HG02642 (cell line): ENCODE results near the gene LDB2.

Source experiments
- ATAC-seq: cut with Tn5 transposase; IDR thresholded peaks from one replicate; pipeline ENCODE4 v1.9.1; 2021; ENCODE audit warnings: mild to moderate bottlenecking; ENCODE audit not compliant: unreplicated experiment, poor library complexity

The LDB2 gene

GRCh38 chr4:16809064-16809463, 89.4 kb downstream of the LDB2 start:
- no peak for ATAC-seq

- no peak for ATAC-seq
These were observed 91.1 kb downstream of the LDB2 start for GRCh38 chr4:16807355-16807754.

GRCh38 chr4:16804581-16804980, 93.9 kb downstream of the LDB2 start:
- ATAC-seq = no peak

GRCh38 chr4:16802044-16802443, 96.4 kb downstream of the LDB2 start:
- no peak for ATAC-seq

GRCh38 chr4:16801356-16801755, 97.1 kb downstream of the LDB2 start:
- no peak for ATAC-seq

GRCh38 chr4:16794816-16795445, 103.5 kb downstream of the LDB2 start:
- no peak for ATAC-seq

- no peak for ATAC-seq
These were observed 107.0 kb downstream of the LDB2 start for GRCh38 chr4:16791460-16791859.

GRCh38 chr4:16790508-16790907, 107.9 kb downstream of the LDB2 start:
- ATAC-seq = no peak

GRCh38 chr4:16788868-16789267, 109.6 kb downstream of the LDB2 start:
- ATAC-seq = no peak

GRCh38 chr4:16785793-16786527, 112.5 kb downstream of the LDB2 start:
- ATAC-seq = no peak

GRCh38 chr4:16783119-16783518, 115.3 kb downstream of the LDB2 start:
- ATAC-seq = no peak

- ATAC-seq = no peak
These were observed 119.3 kb downstream of the LDB2 start for GRCh38 chr4:16779028-16779675.

- no peak for ATAC-seq
These were observed 120.7 kb downstream of the LDB2 start for GRCh38 chr4:16777726-16778125.

- ATAC-seq = no peak
These were observed 122.9 kb downstream of the LDB2 start for GRCh38 chr4:16775411-16776154.

- ATAC-seq = no peak
These were observed 126.0 kb downstream of the LDB2 start for GRCh38 chr4:16772366-16772850.

- no peak for ATAC-seq
These were observed 127.6 kb downstream of the LDB2 start for GRCh38 chr4:16770710-16771285.

- ATAC-seq = no peak
These were observed 130.6 kb downstream of the LDB2 start for GRCh38 chr4:16767861-16768260.

GRCh38 chr4:16767251-16767650, 131.2 kb downstream of the LDB2 start:
- no peak for ATAC-seq

- ATAC-seq = no peak
These were observed 132.9 kb downstream of the LDB2 start for GRCh38 chr4:16765546-16765945.

- ATAC-seq = no peak
These were observed 133.8 kb downstream of the LDB2 start for GRCh38 chr4:16764622-16765021.
